ENCODE results near the gene C16orf92.

The C16orf92 gene

DNA sequence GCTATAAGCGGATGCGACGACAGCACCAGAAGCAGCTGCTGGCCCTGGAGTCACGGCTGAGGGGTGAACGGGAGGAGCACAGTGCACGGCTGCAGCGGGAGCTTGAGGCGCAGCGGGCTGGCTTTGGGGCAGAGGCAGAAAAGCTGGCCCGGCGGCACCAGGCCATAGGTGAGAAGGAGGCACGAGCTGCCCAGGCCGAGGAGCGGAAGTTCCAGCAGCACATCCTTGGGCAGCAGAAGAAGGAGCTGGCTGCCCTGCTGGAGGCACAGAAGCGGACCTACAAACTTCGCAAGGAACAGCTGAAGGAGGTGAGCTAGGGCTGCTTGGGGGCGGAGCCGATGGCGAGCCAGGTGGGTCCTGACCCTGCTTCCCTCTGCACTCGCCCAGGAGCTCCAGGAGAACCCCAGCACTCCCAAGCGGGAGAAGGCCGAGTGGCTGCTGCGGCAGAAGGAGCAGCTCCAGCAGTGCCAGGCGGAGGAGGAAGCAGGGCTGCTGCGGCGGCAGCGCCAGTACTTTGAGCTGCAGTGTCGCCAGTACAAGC is 37.7 kb upstream of the C16orf92 start:
- no peaks in the 10 kb centered on the region for H3K36me3 ChIP-seq (ENCODE audit: control insufficient read depth, insufficient read depth, low read length)
- TF ChIP-seq, protein P1, sequence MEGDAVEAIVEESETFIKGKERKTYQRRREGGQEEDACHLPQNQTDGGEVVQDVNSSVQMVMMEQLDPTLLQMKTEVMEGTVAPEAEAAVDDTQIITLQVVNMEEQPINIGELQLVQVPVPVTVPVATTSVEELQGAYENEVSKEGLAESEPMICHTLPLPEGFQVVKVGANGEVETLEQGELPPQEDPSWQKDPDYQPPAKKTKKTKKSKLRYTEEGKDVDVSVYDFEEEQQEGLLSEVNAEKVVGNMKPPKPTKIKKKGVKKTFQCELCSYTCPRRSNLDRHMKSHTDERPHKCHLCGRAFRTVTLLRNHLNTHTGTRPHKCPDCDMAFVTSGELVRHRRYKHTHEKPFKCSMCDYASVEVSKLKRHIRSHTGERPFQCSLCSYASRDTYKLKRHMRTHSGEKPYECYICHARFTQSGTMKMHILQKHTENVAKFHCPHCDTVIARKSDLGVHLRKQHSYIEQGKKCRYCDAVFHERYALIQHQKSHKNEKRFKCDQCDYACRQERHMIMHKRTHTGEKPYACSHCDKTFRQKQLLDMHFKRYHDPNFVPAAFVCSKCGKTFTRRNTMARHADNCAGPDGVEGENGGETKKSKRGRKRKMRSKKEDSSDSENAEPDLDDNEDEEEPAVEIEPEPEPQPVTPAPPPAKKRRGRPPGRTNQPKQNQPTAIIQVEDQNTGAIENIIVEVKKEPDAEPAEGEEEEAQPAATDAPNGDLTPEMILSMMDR (IDR thresholded peaks at IDR 0.05), result no peak

DNA sequence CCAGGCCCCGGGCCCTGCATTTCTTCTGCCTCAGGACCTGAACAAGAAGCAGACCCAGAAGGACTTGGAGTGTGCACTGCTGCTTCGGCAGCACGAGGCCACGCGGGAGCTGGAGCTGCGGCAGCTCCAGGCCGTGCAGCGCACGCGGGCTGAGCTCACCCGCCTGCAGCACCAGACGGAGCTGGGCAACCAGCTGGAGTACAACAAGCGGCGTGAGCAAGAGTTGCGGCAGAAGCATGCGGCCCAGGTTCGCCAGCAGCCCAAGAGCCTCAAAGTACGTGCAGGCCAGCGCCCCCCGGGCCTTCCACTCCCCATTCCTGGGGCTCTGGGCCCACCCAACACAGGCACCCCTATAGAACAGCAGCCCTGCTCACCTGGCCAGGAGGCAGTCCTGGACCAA is 36.8 kb upstream of the C16orf92 start:
- H3K9me3 ChIP-seq (ENCODE audit: control insufficient read depth, low read length), result no peaks in the 10 kb centered on the region
- no peak overlapping the region for H3K9ac ChIP-seq
- no peaks in the 10 kb centered on the region for H3K36me3 ChIP-seq (ENCODE audit: control insufficient read depth, insufficient read depth, low read length)
- no peak overlapping the region for H3K4me2 ChIP-seq (ENCODE audit: low read length)
- no peak overlapping the region for H3K4me3 ChIP-seq (ENCODE audit: low read depth, low read length)
- H3K27ac ChIP-seq, result no peak overlapping the region
- H3K79me2 ChIP-seq, result no peaks in the 10 kb centered on the region
- TF ChIP-seq, protein P1 (IDR thresholded peaks at IDR 0.05), result no peak
- H3K4me1 ChIP-seq, result no peaks in the 10 kb centered on the region
- no peaks in the 10 kb centered on the region for H3K27me3 ChIP-seq (ENCODE audit: control insufficient read depth, insufficient read depth, low read length)
- H2AFZ ChIP-seq, result no peak overlapping the region

More for the DNA sequence above, 37.7 kb upstream of the C16orf92 start:
- Histone ChIP-seq H3K9ac (no peak overlapping the region), H3K27ac (no peak overlapping the region), H2AFZ (no peak overlapping the region), H3K27me3 (ENCODE audit: control insufficient read depth, insufficient read depth, low read length) (no peaks in the 10 kb centered on the region), H3K79me2 (no peaks in the 10 kb centered on the region), H3K9me3 (ENCODE audit: control insufficient read depth, low read length) (no peaks in the 10 kb centered on the region), H3K4me3 (ENCODE audit: low read depth, low read length) (no peak overlapping the region), H3K4me1 (no peaks in the 10 kb centered on the region), H3K4me2 (ENCODE audit: low read length) (no peak overlapping the region)

DNA sequence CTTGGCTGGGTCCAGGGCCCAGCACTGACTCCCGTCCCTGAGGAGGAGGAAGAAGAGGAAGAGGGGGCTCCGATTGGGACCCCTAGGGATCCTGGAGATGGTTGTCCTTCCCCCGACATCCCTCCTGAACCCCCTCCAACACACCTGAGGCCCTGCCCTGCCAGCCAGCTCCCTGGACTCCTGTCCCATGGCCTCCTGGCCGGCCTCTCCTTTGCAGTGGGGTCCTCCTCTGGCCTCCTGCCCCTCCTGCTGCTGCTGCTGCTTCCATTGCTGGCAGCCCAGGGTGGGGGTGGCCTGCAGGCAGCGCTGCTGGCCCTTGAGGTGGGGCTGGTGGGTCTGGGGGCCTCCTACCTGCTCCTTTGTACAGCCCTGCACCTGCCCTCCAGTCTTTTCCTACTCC is 36.1 kb upstream of the C16orf92 start:
- Histone ChIP-seq H3K4me1 (no peaks in the 10 kb centered on the region), H3K4me2 (ENCODE audit: low read length) (no peak overlapping the region), H2AFZ (no peak overlapping the region), H3K9me3 (ENCODE audit: control insufficient read depth, low read length) (no peaks in the 10 kb centered on the region), H3K79me2 (no peaks in the 10 kb centered on the region), H3K36me3 (ENCODE audit: control insufficient read depth, insufficient read depth, low read length) (no peaks in the 10 kb centered on the region), H3K9ac (no peak overlapping the region), H3K27me3 (ENCODE audit: control insufficient read depth, insufficient read depth, low read length) (no peaks in the 10 kb centered on the region), H3K27ac (no peak overlapping the region), H3K4me3 (ENCODE audit: low read depth, low read length) (no peak overlapping the region)
- TF ChIP-seq, protein P1 (IDR thresholded peaks at IDR 0.05), result no peak

DNA sequence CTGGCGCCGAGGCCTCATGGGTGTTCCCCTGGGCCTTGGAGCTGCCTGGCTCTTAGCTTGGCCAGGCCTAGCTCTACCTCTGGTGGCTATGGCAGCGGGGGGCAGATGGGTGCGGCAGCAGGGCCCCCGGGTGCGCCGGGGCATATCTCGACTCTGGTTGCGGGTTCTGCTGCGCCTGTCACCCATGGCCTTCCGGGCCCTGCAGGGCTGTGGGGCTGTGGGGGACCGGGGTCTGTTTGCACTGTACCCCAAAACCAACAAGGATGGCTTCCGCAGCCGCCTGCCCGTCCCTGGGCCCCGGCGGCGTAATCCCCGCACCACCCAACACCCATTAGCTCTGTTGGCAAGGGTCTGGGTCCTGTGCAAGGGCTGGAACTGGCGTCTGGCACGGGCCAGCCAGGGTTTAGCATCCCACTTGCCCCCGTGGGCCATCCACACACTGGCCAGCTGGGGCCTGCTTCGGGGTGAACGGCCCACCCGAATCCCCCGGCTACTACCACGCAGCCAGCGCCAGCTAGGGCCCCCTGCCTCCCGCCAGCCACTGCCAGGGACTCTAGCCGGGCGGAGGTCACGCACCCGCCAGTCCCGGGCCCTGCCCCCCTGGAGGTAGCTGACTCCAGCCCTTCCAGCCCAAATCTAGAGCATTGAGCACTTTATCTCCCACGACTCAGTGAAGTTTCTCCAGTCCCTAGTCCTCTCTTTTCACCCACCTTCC is 35.5 kb upstream of the C16orf92 start:
- Histone ChIP-seq H3K9me3 (ENCODE audit: control insufficient read depth, low read length) (no peaks in the 10 kb centered on the region), H3K9ac (no peak overlapping the region), H3K4me2 (ENCODE audit: low read length) (no peak overlapping the region), H2AFZ (no peak overlapping the region), H3K27ac (no peak overlapping the region), H3K4me1 (no peaks in the 10 kb centered on the region), H3K79me2 (no peaks in the 10 kb centered on the region), H3K27me3 (ENCODE audit: control insufficient read depth, insufficient read depth, low read length) (no peaks in the 10 kb centered on the region), H3K4me3 (ENCODE audit: low read depth, low read length) (no peak overlapping the region), H3K36me3 (ENCODE audit: control insufficient read depth, insufficient read depth, low read length) (no peaks in the 10 kb centered on the region)
- TF ChIP-seq, protein P1 (IDR thresholded peaks at IDR 0.05), result no peak
